GM12875 (cell line): Measurements from ENCODE around the gene SLC5A8.

Source experiments
- H3K4me3 ChIP-seq: one replicate; pipeline ENCODE4 v1.5.1; 2011; ENCODE audit warnings: low read depth, low read length, control low read depth
- TF ChIP-seq, protein P1 (sequence below): IDR thresholded peaks from 2 replicates; pipeline ENCODE4 v1.5.1; 2011; ENCODE audit warnings: low read depth, mild to moderate bottlenecking, control low read depth, inconsistent platforms, low read length, moderate library complexity, borderline replicate concordance; ENCODE audit not compliant: insufficient read depth

SLC5A8 gene

DNA sequence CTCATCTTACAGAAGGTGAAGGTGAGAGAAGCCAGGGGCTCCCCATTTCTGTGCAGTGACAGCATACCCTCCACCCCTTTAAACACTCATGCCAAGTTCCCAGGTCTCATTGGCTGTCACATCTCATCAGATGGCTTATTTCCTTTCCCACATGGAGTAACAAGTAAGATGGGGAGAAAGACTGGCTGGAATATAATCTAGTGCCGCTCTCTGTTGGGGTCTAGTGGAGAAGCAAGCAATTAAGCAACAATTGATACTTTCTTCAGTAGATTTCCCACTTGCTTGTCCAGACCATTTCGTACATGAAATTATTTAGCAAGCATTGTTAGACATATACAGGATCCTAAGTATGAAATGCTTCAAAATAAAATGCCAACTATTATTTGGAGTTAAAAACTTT lies 92.2 kb downstream of the SLC5A8 start:
- H3K4me3 ChIP-seq, result no peak overlapping the region
- TF ChIP-seq, protein P1, sequence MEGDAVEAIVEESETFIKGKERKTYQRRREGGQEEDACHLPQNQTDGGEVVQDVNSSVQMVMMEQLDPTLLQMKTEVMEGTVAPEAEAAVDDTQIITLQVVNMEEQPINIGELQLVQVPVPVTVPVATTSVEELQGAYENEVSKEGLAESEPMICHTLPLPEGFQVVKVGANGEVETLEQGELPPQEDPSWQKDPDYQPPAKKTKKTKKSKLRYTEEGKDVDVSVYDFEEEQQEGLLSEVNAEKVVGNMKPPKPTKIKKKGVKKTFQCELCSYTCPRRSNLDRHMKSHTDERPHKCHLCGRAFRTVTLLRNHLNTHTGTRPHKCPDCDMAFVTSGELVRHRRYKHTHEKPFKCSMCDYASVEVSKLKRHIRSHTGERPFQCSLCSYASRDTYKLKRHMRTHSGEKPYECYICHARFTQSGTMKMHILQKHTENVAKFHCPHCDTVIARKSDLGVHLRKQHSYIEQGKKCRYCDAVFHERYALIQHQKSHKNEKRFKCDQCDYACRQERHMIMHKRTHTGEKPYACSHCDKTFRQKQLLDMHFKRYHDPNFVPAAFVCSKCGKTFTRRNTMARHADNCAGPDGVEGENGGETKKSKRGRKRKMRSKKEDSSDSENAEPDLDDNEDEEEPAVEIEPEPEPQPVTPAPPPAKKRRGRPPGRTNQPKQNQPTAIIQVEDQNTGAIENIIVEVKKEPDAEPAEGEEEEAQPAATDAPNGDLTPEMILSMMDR, result no peak

DNA sequence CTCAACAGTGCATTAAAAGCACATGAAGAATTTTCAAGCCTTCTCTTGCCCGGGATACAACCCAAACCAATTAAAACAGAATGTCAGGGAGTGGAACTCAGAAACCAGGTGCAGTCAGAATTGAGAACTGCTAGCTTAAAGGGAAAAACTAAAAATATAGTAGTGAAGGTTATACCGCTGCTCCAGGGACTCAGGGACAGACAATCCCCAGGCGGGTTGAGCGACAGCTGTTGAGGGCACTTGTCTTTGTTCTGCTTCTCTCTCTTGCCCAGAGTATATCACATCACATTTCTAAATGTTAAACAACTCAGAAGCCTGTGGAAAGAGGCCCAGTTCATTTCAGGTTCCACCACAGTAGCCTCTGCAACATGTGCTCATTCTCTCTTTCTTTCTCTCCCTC lies 93.1 kb downstream of the SLC5A8 start:
- TF ChIP-seq, protein P1, result no peak
- no peak overlapping the region for H3K4me3 ChIP-seq

DNA sequence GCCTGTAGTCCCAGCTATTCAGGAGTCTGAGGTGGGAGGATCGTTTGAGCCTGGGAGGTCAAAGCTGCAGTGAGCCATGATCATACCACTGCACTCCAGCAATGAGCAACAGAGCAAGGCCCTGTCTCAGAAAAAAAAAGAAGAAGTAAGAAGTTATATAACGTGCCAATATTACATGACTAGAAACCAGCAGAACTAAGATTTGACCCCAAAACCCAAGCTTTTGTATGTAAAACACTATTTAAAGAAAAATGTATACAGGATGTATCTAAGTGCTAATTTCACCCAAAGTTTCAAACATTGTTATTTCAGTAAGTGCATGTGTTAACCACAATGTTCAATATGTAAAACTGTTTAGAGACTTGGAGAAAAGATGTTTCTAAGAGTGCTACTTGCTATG lies 94.7 kb downstream of the SLC5A8 start:
- TF ChIP-seq, protein P1, result no peak
- H3K4me3 ChIP-seq, result no peak overlapping the region

DNA sequence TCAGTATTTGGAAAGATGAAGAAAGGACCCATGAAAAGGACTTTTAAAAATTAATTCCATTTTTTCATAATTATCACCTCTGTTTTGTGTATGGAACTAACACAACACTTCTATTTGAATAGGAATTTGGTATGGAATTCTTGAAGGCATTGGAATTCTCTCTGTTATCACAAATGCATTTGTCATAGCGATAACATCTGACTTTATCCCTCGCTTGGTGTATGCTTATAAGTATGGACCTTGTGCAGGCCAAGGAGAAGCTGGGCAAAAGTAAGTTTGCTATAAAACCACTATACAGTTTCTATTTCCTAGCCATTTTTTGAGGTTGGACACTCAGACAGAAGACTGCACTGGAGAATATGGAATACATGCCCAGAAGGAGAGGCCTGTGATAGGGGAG lies 98.6 kb downstream of the SLC5A8 start:
- H3K4me3 ChIP-seq, result no peak overlapping the region
- TF ChIP-seq, protein P1, result no peak

DNA sequence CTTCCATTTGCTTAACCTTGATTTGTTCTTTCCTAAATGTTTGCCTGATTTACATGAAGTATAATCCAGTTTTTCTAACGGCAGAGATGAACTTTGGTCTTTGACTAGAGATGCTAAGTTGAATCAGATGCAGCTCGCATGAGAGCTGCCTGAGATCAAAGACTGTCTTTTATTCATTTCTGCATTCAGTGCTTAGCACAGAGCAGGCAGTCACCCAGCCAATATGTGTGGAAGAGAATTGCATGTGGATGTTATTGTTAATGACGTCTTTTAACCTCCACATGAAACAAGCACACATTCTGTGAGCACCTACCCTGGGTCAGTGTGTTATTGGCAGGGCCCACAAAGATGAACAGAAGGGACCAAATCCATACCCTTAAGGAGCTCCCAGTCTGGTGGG lies 99.2 kb downstream of the SLC5A8 start:
- H3K4me3 ChIP-seq, result no peak overlapping the region
- TF ChIP-seq, protein P1, result no peak

DNA sequence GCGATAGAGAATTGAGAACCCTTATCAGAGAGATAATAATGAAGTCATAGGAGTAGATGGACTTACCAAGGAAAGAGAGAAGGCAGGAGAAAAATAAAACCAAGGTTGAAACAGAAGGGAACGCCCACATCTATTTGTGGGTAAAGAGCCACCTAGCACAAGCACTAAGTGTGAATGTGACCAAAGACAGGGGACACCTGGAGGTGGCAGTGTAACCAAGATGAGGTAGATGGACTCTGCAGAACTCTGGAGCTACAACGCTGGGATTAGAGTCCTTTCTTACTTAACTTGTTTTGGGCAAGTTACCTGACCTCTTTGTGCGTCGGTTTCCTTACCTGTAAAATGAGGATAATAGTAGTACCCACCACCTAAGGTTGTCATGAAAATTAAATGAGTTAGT lies 101.9 kb downstream of the SLC5A8 start:
- H3K4me3 ChIP-seq, result no peak overlapping the region
- TF ChIP-seq, protein P1, result no peak

DNA sequence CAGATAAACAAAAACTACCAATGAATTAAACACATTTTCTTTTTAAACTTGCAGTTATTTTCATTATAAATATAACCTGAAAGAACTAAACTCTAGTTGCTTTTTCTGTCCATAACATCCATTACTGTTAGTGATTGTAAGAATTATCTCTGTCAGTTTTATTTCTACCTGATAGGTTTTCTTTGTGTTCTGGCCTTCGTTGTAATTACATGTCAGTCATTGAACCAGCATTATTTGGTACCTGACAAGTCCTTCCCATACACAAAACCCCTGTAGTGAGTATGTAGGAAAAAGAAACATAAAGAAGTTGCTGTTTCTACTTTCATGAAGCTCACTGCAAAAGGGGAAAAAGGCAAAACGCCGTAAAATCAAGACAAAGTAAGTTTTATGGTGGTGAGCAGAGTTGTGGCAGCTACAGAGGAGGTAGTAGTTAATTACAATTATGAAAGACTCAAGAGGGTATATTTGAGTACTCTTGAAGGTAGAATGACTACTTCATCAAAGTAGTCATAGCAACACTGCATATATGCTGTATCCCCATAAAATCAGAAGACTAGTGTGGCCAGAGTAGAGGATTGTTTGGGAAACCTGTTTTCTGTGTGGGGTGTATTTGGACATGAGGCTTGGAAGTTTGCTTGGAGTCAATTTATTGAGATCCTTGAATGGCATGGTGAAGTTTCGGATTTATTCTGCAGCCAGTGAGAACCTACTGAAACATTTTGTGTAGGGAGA lies 102.8 kb downstream of the SLC5A8 start:
- H3K4me3 ChIP-seq, result no peak overlapping the region
- TF ChIP-seq, protein P1, result no peak
